Right lobe of liver (tissue), 6 donors: ENCODE measurements around the gene FAM171A2. TPM values are rescaled to one million over a fixed set of nuclear protein-coding genes. Genes with fewer than 3 reads are reported as not detected.
"Not testable (repeated sequence)": the region's sequence is repeated elsewhere in the genome, so short reads cannot be mapped to it uniquely, and the experiment has no call there.

Experiments used
- ATAC-seq, 4 donors: fragments of 200-7000 bp; cut with Tn5 transposase; one replicate each; pipeline ENCODE4 v1.9.1; 2020; ENCODE audit warnings: mild to moderate bottlenecking in 4 of 4, moderate library complexity in 4 of 4
- DNase-seq, 3 donors: peaks; one replicate each; pipeline ENCODE4 v3.0.0-alpha.2; 2020
- H3K27ac ChIP-seq, 3 donors: fragments of 200-600 bp; one replicate each; pipeline ENCODE4 v1.8.0; 2022
- H3K27me3 ChIP-seq, 2 donors: fragments of 200-600 bp; one replicate each; pipeline ENCODE4 v1.8.0; 2022
- H3K36me3 ChIP-seq, 4 donors: fragments of 200-600 bp; sonication (generic) in 1 of 4; one replicate each; pipeline versions ENCODE4 v1.5.1 to v1.8.0; 2017 to 2022; ENCODE audit warnings: control low read depth in 1 of 4
- H3K4me1 ChIP-seq, 4 donors: fragments of 200-600 bp; sonication (generic) in 1 of 4; one replicate each; pipeline versions ENCODE4 v1.5.1 to v1.8.0; 2017 to 2022; ENCODE audit warnings: control low read depth in 1 of 4
- H3K4me3 ChIP-seq, 3 donors: fragments of 200-600 bp; one replicate each; pipeline ENCODE4 v1.8.0; 2022
- H3K9me3 ChIP-seq, 4 donors: fragments of 200-600 bp; sonication (generic) in 1 of 4; one replicate each; pipeline versions ENCODE4 v1.5.1 to v1.8.0; 2017 to 2022; ENCODE audit warnings: control low read depth in 1 of 4
- POLR2A ChIP-seq: fragments of 450-650 bp; IDR thresholded peaks from one replicate; pipeline ENCODE4 v1.6.1; 2017; ENCODE audit warnings: antibody characterized with exemption, mild to moderate bottlenecking
- WGBS: methylation state at CpG from one replicate; pipeline ENCODE4 v1.1.6; 2018; ENCODE audit warnings: low coverage, low lambda C conversion rate; ENCODE audit not compliant: insufficient coverage; ENCODE audit errors: missing lambda C conversion rate; 5-methylcytosine and 5-hydroxymethylcytosine counted together
- intact Hi-C, 2 donors: fragments of 100-400 bp; cut with DNase I; formaldehyde crosslinking; loops; one replicate each; pipeline versions ENCODE4 v1.11.2 to v1.14.1; 2022
- total RNA-seq, 6 experiments: library from RNA; depleted of rRNA in 2 of 6; stranded (reverse); fragments of >200 nt in 2 of 6; fragmentation: NEBNext Ultra II Directional in 3 of 6; extraction: Animal tissue kit (Norgen Biotek cat#: 25700) in 3 of 6; gene quantifications; one replicate each; pipeline versions ENCODE4 v1.1.0 to v1.2.4, GENCODE V29; 2016 to 2023
- TF ChIP-seq, protein P1 (sequence below), 4 donors: fragments of 200-600 bp in 3 of 4; fragments of 450-650 bp in 1 of 4; IDR thresholded peaks; one replicate each; pipeline versions ENCODE4 v1.5.1 to v1.8.0; 2016 to 2022; ENCODE audit warnings: antibody characterized with exemption in 4 of 4, mild to moderate bottlenecking in 2 of 4
- donor health status: DM: no; HTN: yes; CAD: no.
- donor health status: DM: no; HTN: no; CAD: no.
- donor health status: DM: no; HTN: no; CAD: no.
- donor health status: DM: no; HTN: yes; CAD: no.
- donor health status: DM: no; HTN: yes; CAD: no.

Gene FAM171A2
- total RNA-seq, 6 experiments from 2014 or later = 0.16 to 0.68 (median 0.39) TPM

DNA sequence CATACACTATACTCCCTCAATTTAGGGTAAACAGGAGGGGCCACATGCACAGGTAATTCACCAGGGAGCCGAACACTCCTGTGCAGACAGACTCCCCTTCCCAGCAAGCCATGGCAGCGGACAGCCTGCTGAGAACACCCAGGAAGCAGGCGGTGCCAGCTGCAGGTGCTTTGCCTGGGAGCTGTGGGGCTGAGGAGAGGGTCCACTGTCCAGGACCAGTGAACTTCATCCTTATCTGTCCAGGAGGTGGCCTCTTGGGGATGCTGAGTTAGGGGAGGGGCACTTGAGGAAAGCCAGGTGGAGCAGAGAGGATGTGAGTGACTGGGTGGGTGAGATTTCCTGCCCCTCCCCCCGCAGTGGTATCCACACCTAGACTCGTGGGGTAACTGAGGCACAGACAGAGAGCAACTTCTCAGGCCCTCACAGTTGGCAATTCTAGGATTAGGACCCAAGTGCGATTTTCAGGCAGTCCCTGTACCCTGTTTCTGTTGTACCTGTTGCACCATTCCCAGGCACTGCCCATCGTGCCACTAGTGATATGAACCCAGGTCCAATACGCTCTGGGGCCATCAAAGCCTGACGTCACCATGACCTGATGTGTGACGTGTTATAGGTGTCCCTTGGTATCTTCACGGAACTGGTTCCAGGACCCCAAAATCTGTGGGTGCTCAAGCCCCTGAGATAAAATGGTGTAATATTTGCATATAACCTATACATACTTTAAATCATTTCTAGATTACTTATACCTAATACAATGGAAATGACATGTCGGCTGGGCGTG lies 17.4 kb downstream of the FAM171A2 start:
- peaks cover 0 to 12% (median 2%) of the 10 kb centered on the region in 4 donors for H3K36me3 ChIP-seq
- DNase-seq = no peak
- intact Hi-C loops = no loop called here
- TF ChIP-seq, protein P1, sequence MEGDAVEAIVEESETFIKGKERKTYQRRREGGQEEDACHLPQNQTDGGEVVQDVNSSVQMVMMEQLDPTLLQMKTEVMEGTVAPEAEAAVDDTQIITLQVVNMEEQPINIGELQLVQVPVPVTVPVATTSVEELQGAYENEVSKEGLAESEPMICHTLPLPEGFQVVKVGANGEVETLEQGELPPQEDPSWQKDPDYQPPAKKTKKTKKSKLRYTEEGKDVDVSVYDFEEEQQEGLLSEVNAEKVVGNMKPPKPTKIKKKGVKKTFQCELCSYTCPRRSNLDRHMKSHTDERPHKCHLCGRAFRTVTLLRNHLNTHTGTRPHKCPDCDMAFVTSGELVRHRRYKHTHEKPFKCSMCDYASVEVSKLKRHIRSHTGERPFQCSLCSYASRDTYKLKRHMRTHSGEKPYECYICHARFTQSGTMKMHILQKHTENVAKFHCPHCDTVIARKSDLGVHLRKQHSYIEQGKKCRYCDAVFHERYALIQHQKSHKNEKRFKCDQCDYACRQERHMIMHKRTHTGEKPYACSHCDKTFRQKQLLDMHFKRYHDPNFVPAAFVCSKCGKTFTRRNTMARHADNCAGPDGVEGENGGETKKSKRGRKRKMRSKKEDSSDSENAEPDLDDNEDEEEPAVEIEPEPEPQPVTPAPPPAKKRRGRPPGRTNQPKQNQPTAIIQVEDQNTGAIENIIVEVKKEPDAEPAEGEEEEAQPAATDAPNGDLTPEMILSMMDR (IDR thresholded peaks at IDR 0.05) = peak in 1 of 4 donors; percentile 1
- TF ChIP-seq POLR2A = no peak
- no peaks in the 10 kb centered on the region for H3K9me3 ChIP-seq
- peaks cover 0 to 6% (median 0%) of the 10 kb centered on the region in 4 donors for H3K4me1 ChIP-seq
- no peak for ATAC-seq
- peak overlapping the region; percentile 63 to 87 (median 78) for H3K4me3 ChIP-seq
- 72% methylated on average over 6 of the region's 13 CpGs for WGBS
- no peaks in the 10 kb centered on the region for H3K27me3 ChIP-seq
- H3K27ac ChIP-seq = peak overlapping the region in 2 of 3 donors; percentile 79 to 87

DNA sequence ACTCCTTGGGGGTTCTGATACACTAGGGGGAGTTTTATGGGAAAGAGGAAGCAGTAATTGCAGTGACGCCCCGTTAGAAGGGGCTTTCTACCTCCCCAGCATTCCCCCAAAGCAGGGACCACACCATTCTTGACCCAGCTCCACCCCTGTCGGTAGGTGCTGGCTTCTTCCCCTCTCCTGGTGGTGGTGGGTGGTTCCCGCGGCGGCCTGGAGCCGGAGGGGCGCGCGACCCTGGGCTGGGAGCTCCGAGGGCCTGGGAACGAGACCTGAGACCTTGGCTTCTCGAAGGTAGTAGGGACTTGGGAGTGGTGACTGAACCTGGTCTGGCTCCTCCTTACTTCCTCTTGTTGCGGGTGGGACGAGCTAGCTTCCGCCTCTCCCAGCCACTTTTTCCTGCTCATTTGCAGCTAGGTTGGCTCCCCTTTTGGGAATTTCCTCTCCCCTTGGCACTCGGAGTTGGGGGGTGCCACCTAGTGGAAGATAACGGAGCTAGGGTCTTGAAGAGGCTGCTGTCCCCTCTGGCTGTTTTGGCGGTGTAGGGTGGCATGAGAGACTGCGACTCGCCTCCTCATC lies 18.1 kb downstream of the FAM171A2 start:
- ATAC-seq (peak; percentile 29 to 53 (median 34)), DNase-seq (peak in 1 of 3 donors; percentile 60)
- Histone ChIP-seq H3K9me3 (no peaks in the 10 kb centered on the region), H3K27ac (peak overlapping the region; percentile 78 to 87 (median 79)), H3K27me3 (no peaks in the 10 kb centered on the region), H3K4me1 (peaks cover 0 to 6% (median 0%) of the 10 kb centered on the region in 4 donors), H3K4me3 (peak overlapping the region; percentile 63 to 87 (median 78)), H3K36me3 (peaks cover 0 to 5% (median 0%) of the 10 kb centered on the region in 4 donors)
- peak; percentile 1 for TF ChIP-seq POLR2A
- TF ChIP-seq, protein P1 (IDR thresholded peaks at IDR 0.05) = peak; percentile 31 to 41 (median 36)
- intact Hi-C loops = no loop called here
- 1% methylated on average over 16 of the region's 21 CpGs for WGBS

DNA sequence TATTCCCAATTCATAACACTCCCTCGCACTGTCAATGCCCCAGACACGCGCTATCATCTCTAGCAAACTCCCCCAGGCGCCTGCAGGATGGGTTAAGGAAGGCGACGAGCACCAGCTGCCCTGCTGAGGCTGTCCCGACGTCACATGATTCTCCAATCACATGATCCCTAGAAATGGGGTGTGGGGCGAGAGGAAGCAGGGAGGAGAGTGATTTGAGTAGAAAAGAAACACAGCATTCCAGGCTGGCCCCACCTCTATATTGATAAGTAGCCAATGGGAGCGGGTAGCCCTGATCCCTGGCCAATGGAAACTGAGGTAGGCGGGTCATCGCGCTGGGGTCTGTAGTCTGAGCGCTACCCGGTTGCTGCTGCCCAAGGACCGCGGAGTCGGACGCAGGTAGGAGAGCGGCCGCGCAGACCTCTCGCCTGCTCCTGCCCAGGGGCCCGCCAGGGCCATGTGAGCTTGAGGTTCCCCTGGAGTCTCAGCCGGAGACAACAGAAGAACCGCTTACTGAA lies 18.7 kb downstream of the FAM171A2 start, which contains the start of gene GRN:
Gene GRN (plus strand): TSS at position 364 of the 515 bp plus-strand sequence. CDS start 3,863 bp downstream, outside the sequence.
- Histone ChIP-seq H3K4me3 (peak within 1 kb of the TSS; percentile 63 to 87 (median 78)), H3K27me3 (no peaks in the 10 kb centered on the region), H3K36me3 (peaks cover 0 to 3% (median 0%) of the 10 kb centered on the region in 4 donors), H3K27ac (peak within 1 kb of the TSS; percentile 78 to 87 (median 79)), H3K4me1 (peaks cover 0 to 6% (median 0%) of the 10 kb centered on the region in 4 donors), H3K9me3 (no peaks in the 10 kb centered on the region)
- ATAC-seq (peak; percentile 97 to 98 (median 98)), DNase-seq (peak; percentile 91 to 97 (median 94))
- TF ChIP-seq, protein P1 (IDR thresholded peaks at IDR 0.05) = no peak
- TF ChIP-seq POLR2A = peak; percentile 91
- 0% methylated on average over 5 of the region's 26 CpGs for WGBS
- intact Hi-C loops = no loop called here

DNA sequence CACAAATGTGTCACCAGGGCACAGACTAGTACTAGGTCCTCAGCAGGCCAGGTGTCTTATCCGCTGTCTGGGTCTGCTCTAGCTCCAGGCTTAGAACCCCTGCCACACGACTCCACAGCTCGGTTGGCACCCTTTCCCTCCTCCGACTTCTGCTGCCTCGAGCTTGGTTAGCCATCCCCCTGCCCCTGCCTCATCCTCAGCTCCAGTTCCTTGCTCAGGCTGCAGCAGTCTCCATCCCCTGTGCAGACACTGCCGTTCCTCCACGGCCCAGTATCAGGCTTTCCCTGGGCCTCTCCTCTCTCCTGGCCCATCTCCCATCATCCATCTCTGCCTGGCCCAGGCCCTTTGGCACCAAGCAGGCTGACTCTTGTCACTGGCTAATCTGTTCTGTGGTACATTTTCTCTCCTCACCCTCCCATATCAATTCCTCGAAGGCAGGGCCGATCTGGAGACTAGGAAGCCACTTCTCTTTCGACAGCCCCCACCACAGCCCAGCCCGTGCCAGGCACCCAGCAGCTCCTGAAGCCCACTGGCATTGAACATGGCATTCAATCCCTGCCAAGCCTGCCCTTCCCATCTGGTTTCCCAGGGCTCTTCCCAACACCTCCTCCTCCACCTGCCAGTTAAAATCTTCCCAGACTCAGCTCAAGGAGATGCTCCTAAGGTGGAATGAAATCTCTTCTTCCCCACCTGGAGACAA lies 20.0 kb downstream of the FAM171A2 start:
- H3K27ac ChIP-seq = no peak overlapping the region
- H3K9me3 ChIP-seq = no peaks in the 10 kb centered on the region
- DNase-seq = no peak
- peaks cover 0 to 5% (median 0%) of the 10 kb centered on the region in 4 donors for H3K4me1 ChIP-seq
- ATAC-seq = no peak
- no peaks in the 10 kb centered on the region for H3K27me3 ChIP-seq
- intact Hi-C loops = no loop called here
- WGBS = 65% methylated on average over 9 of the region's 11 CpGs
- TF ChIP-seq, protein P1 (IDR thresholded peaks at IDR 0.05) = no peak
- TF ChIP-seq POLR2A = no peak
- H3K4me3 ChIP-seq = no peak overlapping the region
- H3K36me3 ChIP-seq = no peaks in the 10 kb centered on the region

DNA sequence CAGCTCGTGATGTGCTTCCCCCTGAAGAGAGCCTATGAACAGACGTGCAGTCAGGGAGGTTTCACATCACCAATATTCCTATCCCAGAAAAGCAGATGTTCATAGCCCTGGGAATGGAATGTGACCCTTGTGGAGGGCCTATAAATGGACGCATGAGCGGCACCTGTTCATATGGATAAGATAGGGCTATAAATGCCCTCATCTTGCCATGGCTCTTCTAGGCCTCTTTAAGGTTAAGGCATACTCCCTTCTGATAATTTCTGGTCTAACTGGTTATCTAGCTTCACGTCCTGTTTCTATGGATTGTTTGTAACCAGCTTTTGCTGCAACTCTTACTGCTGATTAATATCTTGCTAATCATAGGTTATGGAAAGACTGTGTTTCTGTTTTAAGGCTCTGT lies 23.1 kb downstream of the FAM171A2 start:
- 60% methylated on average over 2 of the region's 5 CpGs for WGBS
- H3K27me3 ChIP-seq, H3K27ac ChIP-seq, ATAC-seq, DNase-seq, intact Hi-C loops, H3K4me1 ChIP-seq, H3K36me3 ChIP-seq, H3K4me3 ChIP-seq, H3K9me3 ChIP-seq: not testable (repeated sequence)
